Middle frontal gyrus (tissue), 1 donor: ENCODE data around the gene PDXDC1.
"Not testable (repeated sequence)": the region's sequence is repeated elsewhere in the genome, so short reads cannot be mapped to it uniquely, and the experiment has no call there.

Experiments
- DNase-seq: peaks from one replicate; pipeline ENCODE4 v3.0.0-alpha.2; 2015; ENCODE audit warnings: low spot score; ENCODE audit errors: extremely low spot score

Gene PDXDC1

GRCh38 chr16:15015671-15016070 lies 40.8 kb downstream of the PDXDC1 start:
- DNase-seq = not testable (repeated sequence)

GRCh38 chr16:15016354-15016753 lies 41.5 kb downstream of the PDXDC1 start:
- not testable (repeated sequence) for DNase-seq

- DNase-seq = not testable (repeated sequence)
These were observed 42.2 kb downstream of the PDXDC1 start for GRCh38 chr16:15016951-15017580.

- DNase-seq = not testable (repeated sequence)
These were observed 46.6 kb downstream of the PDXDC1 start for GRCh38 chr16:15021429-15021828.

GRCh38 chr16:15022194-15022593 lies 47.4 kb downstream of the PDXDC1 start:
- not testable (repeated sequence) for DNase-seq

GRCh38 chr16:15023381-15024077 lies 48.7 kb downstream of the PDXDC1 start:
- DNase-seq = not testable (repeated sequence)

- DNase-seq = not testable (repeated sequence)
These were observed 50.0 kb downstream of the PDXDC1 start for GRCh38 chr16:15024858-15025199.

GRCh38 chr16:15025234-15025951 lies 50.6 kb downstream of the PDXDC1 start:
- not testable (repeated sequence) for DNase-seq

- not testable (repeated sequence) for DNase-seq
These were observed 52.2 kb downstream of the PDXDC1 start for GRCh38 chr16:15027051-15027450.

- not testable (repeated sequence) for DNase-seq
These were observed 52.9 kb downstream of the PDXDC1 start for GRCh38 chr16:15027503-15028344.

GRCh38 chr16:15028345-15028715 lies 53.5 kb downstream of the PDXDC1 start:
- DNase-seq = not testable (repeated sequence)

GRCh38 chr16:15028801-15029698 lies 54.2 kb downstream of the PDXDC1 start:
- not testable (repeated sequence) for DNase-seq

GRCh38 chr16:15029749-15030148 lies 54.9 kb downstream of the PDXDC1 start:
- DNase-seq = not testable (repeated sequence)

GRCh38 chr16:15031179-15031578 lies 56.4 kb downstream of the PDXDC1 start:
- no peak for DNase-seq

GRCh38 chr16:15031586-15031985 lies 56.8 kb downstream of the PDXDC1 start:
- no peak for DNase-seq

GRCh38 chr16:15032547-15033308 lies 57.9 kb downstream of the PDXDC1 start:
- no peak for DNase-seq

- DNase-seq = no peak
These were observed 58.5 kb downstream of the PDXDC1 start for GRCh38 chr16:15033309-15033707.

- no peak for DNase-seq
These were observed 59.7 kb downstream of the PDXDC1 start for GRCh38 chr16:15034266-15035162.
